ENCODE measurements around the gene LYSMD1. TPM values are rescaled to one million over a fixed set of nuclear protein-coding genes. Genes with fewer than 3 reads are reported as not detected.

Gene LYSMD1
- total and polyA plus RNA-seq, 2 of the 8 experiments (the other 6 are each of a cell fraction or from before 2014, with no cell fraction given) = 2.4 to 6.0 TPM

GRCh38 chr1:151132335-151133017 lies 33.2 kb downstream of the LYSMD1 start:
- Histone ChIP-seq H3K4ac (replicated peaks; ENCODE audit: insufficient read length, low read depth, low read length) (no peak overlapping the region), H3K36me3 (ENCODE audit: control insufficient read depth in 2 of 4, insufficient read depth in 4 of 4, low read length in 3 of 4) (peaks cover 0 to 6% (median 2%) of the 10 kb centered on the region in 4 experiments; a peak in 2 of 8 replicates), H2BK5ac (ENCODE audit: low read depth, low read length) (no peak overlapping the region), H3K4me1 (replicated peaks in 1 of 4; ENCODE audit: control insufficient read depth in 3 of 4, insufficient read depth in 4 of 4, low read length in 3 of 4) (peaks cover 0 to 12% (median 8%) of the 10 kb centered on the region in 4 experiments; a peak in 5 of 7 replicates), H2AK5ac (ENCODE audit: low read depth, low read length) (no peak overlapping the region), H3K56ac (replicated peaks; ENCODE audit: insufficient read length, low read depth, low read length) (no peak overlapping the region), H3K27me3 (replicated peaks in 1 of 4; ENCODE audit: control insufficient read depth in 3 of 4, extremely low read depth in 1 of 4, insufficient read depth in 3 of 4, low read length in 3 of 4) (peaks cover 0 to 28% (median 20%) of the 10 kb centered on the region in 4 experiments; a peak in 5 of 7 replicates), H3K9ac (replicated peaks in 1 of 4; ENCODE audit: extremely low read depth in 1 of 4, low read depth in 3 of 4, low read length in 3 of 4) (peak overlapping the region in 3 of 4 experiments; percentile 5 to 61 (median 9); a peak in 2 of 7 replicates), H4K5ac (ENCODE audit: insufficient read length, low read depth, low read length) (no peak overlapping the region), H4K91ac (replicated peaks; ENCODE audit: insufficient read length, low read length) (peak overlapping the region; percentile 67), H3K18ac (ENCODE audit: extremely low read depth, low read length) (peak overlapping the region; percentile 78; the same call in 1 of the 2 replicates), H2BK120ac (replicated peaks; ENCODE audit: low read depth, low read length) (no peak overlapping the region), H2AFZ (ENCODE audit: low read length) (peak overlapping the region; percentile 35; the same call in 1 of the 2 replicates), H3K79me1 (ENCODE audit: low read depth, low read length) (no peaks in the 10 kb centered on the region), H4K20me1 (replicated peaks in 1 of 2; ENCODE audit: control insufficient read depth in 1 of 2, insufficient read depth in 2 of 2, low read length in 2 of 2) (peaks cover 2 to 4% of the 10 kb centered on the region in 2 experiments), H3K23me2 (ENCODE audit: low read depth, low read length) (peaks cover 15% of the 10 kb centered on the region), H3K4me3 (ENCODE audit: extremely low read depth in 1 of 4, insufficient read depth in 2 of 4, low read depth in 3 of 4, low read length in 4 of 4) (peak overlapping the region; percentile 36 to 64 (median 44)), H2BK15ac (ENCODE audit: low read length) (no peak overlapping the region), H3K79me2 (ENCODE audit: control insufficient read depth in 1 of 2, insufficient read depth in 2 of 2, low read length in 2 of 2) (no peaks in the 10 kb centered on the region), H3K4me2 (ENCODE audit: insufficient read depth in 1 of 2, low read depth in 2 of 2, low read length in 2 of 2) (peak overlapping the region; percentile 84 to 90), H3K9me3 (ENCODE audit: insufficient read depth in 2 of 2, low read depth in 1 of 2, low read length in 1 of 2) (no peaks in the 10 kb centered on the region), H4K8ac (ENCODE audit: extremely low read depth, insufficient read depth, low read length) (peak overlapping the region; percentile 62; the same call in 1 of the 2 replicates), H2BK12ac (ENCODE audit: low read depth, low read length) (no peak overlapping the region), H3K23ac (ENCODE audit: insufficient read length) (no peak overlapping the region), H3K27ac (ENCODE audit: low read depth, low read length) (no peak overlapping the region), H3K14ac (ENCODE audit: insufficient read length) (no peak overlapping the region), H2BK20ac (ENCODE audit: low read length) (no peak overlapping the region)
- TF ChIP-seq, protein P1, sequence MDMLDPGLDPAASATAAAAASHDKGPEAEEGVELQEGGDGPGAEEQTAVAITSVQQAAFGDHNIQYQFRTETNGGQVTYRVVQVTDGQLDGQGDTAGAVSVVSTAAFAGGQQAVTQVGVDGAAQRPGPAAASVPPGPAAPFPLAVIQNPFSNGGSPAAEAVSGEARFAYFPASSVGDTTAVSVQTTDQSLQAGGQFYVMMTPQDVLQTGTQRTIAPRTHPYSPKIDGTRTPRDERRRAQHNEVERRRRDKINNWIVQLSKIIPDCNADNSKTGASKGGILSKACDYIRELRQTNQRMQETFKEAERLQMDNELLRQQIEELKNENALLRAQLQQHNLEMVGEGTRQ (IDR thresholded peaks at IDR 0.05; ENCODE audit: low read length) = no peak
- TF ChIP-seq RFX5 (IDR thresholded peaks at IDR 0.05; ENCODE audit: borderline replicate concordance, low read depth, low read length) (no peak), KDM4A (IDR thresholded peaks at IDR 0.05; ENCODE audit: low read depth, low read length, severe bottlenecking) (peak; percentile 43), SAP30 (IDR thresholded peaks at IDR 0.05; ENCODE audit: insufficient read depth, insufficient replicate concordance, low read length) (no peak), EGR1 (IDR thresholded peaks at IDR 0.05; ENCODE audit: borderline replicate concordance, low read depth, low read length) (peak; percentile 50; the same call in 1 of the 2 replicates), BACH1 (IDR thresholded peaks at IDR 0.05; ENCODE audit: low read length) (no peak), SUZ12 (IDR thresholded peaks at IDR 0.05; ENCODE audit: low read length) (peak; percentile 25; the same call in 1 of the 2 replicates)
- ChIA-PET CTCF (ENCODE audit: partially characterized antibody) (interaction anchor here (1.2 to 7.9 kb wide), 6 partner anchors 10 to 61 kb away, joined by 5 to 94 read pairs (median 22); partner anchors contain the start of genes GABPB2 and TNFAIP8L2), POLR2A (ENCODE audit: partially characterized antibody) (interaction anchor here (0.5 to 9.8 kb wide), 8 partner anchors 12 to 158 kb away, joined by 3 to 124 read pairs (median 4); partner anchors contain the start of genes CERS2, LYSMD1, SCNM1 and SEMA6C)
- WGBS, 2 experiments (ENCODE audit: extremely low coverage in 1 of 2, insufficient coverage in 1 of 2, insufficient read length in 1 of 2, insufficient replicate concordance in 2 of 2, low coverage in 1 of 2, low lambda C conversion rate in 2 of 2, missing lambda C conversion rate in 1 of 2) = 6% methylated on average over 43 of the region's 74 CpGs; no CpG with 5 or more reads in 1 of the 2 experiments
- DNase-seq (ENCODE audit: low read depth in 1 of 2, low spot score in 2 of 2) = peak in 1 of 2 experiments; percentile 71
- FAIRE-seq = no peak
